Progenitor cell of endocrine pancreas (in vitro differentiated cells): ENCODE measurements around the gene NRXN2. TPM values are rescaled to one million over a fixed set of nuclear protein-coding genes. Genes with fewer than 3 reads are reported as not detected.
"Not testable (repeated sequence)": the region's sequence is repeated elsewhere in the genome, so short reads cannot be mapped to it uniquely, and the experiment has no call there.

Experiments
- DNase-seq: peaks from one replicate; pipeline ENCODE4 v3.0.0; 2021; ENCODE audit warnings: low spot score; ENCODE audit not compliant: unreplicated experiment
- H3K27ac Mint-ChIP-seq: 2 replicates; pipeline ENCODE4 v1.8.0; 2021; ENCODE audit warnings: mild to moderate bottlenecking, moderate library complexity, mixed read lengths
- H3K27me3 Mint-ChIP-seq: 2 replicates; pipeline ENCODE4 v1.8.0; 2021; ENCODE audit warnings: mixed read lengths
- H3K36me3 Mint-ChIP-seq: 2 replicates; pipeline ENCODE4 v1.8.0; 2022; ENCODE audit warnings: mixed read lengths; ENCODE audit not compliant: insufficient read depth
- H3K4me1 Mint-ChIP-seq: 2 replicates; pipeline ENCODE4 v1.8.0; 2021; ENCODE audit warnings: low read depth, mixed read lengths
- H3K4me3 Mint-ChIP-seq: 2 replicates; pipeline ENCODE4 v1.8.0; 2021; ENCODE audit warnings: low read depth, mild to moderate bottlenecking, moderate library complexity, mixed read lengths
- H3K9me3 Mint-ChIP-seq: 2 replicates; pipeline ENCODE4 v1.8.0; 2021; ENCODE audit warnings: low read depth, mixed read lengths
- CTCF ChIP-seq: fragments of 200-600 bp; sonication (generic); IDR thresholded peaks from one replicate; pipeline ENCODE4 v1.5.0; 2021; ENCODE audit warnings: antibody characterized with exemption, mild to moderate bottlenecking; ENCODE audit not compliant: unreplicated experiment
- total RNA-seq: library from RNA; stranded (reverse); gene quantifications from 2 replicates; pipeline ENCODE4 v1.2.1, GENCODE V29; 2021

NRXN2 gene
- total RNA-seq, 1 donor from 2014 or later = 0.17 TPM

DNA sequence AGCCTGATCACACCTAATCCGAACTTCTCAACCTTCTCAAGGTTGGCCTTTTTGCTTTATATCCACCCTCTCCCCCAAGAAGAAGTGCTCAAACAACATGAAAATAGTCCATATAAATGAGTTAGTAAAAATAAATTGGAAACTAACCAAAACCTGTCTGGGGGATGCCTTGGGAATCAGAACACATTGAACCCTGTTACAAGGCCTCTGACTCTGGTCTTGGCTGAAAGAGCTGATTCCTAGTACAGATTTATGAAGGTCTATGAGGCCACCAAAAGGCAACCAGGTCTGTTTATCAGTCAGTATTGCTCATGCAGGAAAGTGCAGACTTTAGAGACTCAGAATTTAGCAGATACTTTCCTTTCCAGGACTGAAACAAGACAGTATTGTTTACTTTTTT, 49.7 kb downstream of the NRXN2 start:
- no peaks in the 10 kb centered on the region for H3K9me3 Mint-ChIP-seq
- no peak for DNase-seq
- H3K27me3 Mint-ChIP-seq = peaks cover 73% of the 10 kb centered on the region
- no peak for TF ChIP-seq CTCF
- H3K36me3 Mint-ChIP-seq = no peaks in the 10 kb centered on the region
- H3K4me1 Mint-ChIP-seq = peaks cover 24% of the 10 kb centered on the region
- H3K27ac Mint-ChIP-seq = no peak overlapping the region
- H3K4me3 Mint-ChIP-seq = no peak overlapping the region

DNA sequence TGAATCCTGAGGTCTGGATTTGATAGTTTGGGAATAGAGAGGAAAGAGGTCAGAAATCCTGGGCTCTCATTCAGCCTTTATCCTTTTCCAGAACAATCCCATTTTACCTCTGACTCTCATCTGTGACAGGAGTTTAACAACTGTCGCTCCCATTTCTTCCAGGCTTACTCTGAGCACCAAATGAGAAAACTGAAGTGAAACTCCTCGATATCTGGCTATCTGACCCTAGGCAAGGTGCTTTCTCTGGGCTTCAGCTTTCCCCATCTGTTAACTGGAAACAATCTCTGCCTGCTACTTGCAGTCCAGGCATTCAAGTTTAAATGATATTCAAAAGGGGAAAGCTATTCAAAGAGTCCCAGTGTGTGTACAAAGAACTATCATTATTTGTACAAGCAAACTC, 50.1 kb downstream of the NRXN2 start:
- H3K9me3 Mint-ChIP-seq = no peaks in the 10 kb centered on the region
- H3K36me3 Mint-ChIP-seq = no peaks in the 10 kb centered on the region
- H3K27ac Mint-ChIP-seq = no peak overlapping the region
- no peak for TF ChIP-seq CTCF
- H3K4me3 Mint-ChIP-seq = no peak overlapping the region
- H3K4me1 Mint-ChIP-seq = peaks cover 24% of the 10 kb centered on the region
- peaks cover 71% of the 10 kb centered on the region for H3K27me3 Mint-ChIP-seq
- no peak for DNase-seq

- Mint-ChIP-seq H3K9me3 (no peaks in the 10 kb centered on the region), H3K4me1 (peaks cover 18% of the 10 kb centered on the region), H3K27ac (no peak overlapping the region), H3K27me3 (peaks cover 58% of the 10 kb centered on the region), H3K4me3 (no peak overlapping the region), H3K36me3 (no peaks in the 10 kb centered on the region)
- no peak for TF ChIP-seq CTCF
- no peak for DNase-seq
These were observed 52.0 kb downstream of the NRXN2 start for GRCh38 chr11:64670975-64671374.

DNA sequence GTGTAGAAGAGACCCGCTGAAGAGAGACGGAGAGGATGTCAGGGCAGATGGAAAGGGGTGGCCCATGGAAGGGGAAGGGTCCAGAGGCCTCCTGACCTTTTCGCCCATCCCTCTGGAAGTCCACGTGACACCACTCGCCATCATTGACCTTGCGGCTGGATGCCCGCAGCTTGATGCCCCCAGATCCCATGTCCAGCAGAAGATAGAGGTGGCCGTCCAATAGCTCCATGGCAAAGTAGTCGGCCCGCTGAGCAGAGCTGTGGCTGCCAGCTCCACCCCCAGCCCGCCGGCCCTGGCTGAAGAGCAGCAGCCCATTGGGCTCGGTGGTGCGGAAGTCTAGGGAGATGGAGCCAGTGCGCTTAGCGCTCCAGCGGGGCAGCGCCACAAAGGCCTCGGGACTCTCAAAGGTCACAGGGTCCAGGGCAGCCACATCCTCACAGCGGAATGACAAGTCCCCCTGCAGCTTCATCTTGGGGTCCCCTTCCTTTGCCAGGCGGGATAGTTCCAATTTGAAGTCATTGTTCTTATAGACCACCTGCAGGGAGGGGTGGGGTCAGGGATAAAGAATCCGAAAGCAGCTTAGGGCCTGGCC, 55.7 kb downstream of the NRXN2 start:
- Mint-ChIP-seq H3K4me3 (no peak overlapping the region), H3K9me3 (no peaks in the 10 kb centered on the region), H3K27me3 (peaks cover 43% of the 10 kb centered on the region), H3K27ac (no peak overlapping the region), H3K36me3 (no peaks in the 10 kb centered on the region), H3K4me1 (no peaks in the 10 kb centered on the region)
- DNase-seq = no peak
- TF ChIP-seq CTCF = no peak

DNA sequence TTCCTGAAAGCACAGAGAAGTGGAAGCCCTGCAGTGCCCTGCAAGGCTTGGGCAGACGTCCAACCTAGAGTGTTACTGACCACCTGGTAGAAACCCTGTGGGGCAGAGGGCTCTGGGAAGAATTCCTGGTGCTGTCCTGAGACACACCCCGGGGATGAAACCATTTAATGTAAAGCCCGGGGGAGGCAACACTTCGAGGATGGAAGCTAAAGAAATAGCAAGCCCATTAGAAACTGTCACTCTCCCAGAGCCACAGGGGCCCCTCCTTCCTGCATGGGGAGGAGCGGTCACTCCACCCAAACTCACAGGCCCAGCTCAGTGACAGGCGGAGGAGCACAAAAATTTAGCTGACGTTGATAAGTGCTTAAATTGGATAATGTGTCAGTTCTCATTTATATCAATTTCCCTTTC, 57.6 kb downstream of the NRXN2 start:
- Mint-ChIP-seq H3K36me3 (no peaks in the 10 kb centered on the region), H3K27ac (no peak overlapping the region), H3K27me3 (peaks cover 31% of the 10 kb centered on the region), H3K9me3 (no peaks in the 10 kb centered on the region), H3K4me3 (no peak overlapping the region), H3K4me1 (no peaks in the 10 kb centered on the region)
- no peak for DNase-seq
- TF ChIP-seq CTCF = no peak

DNA sequence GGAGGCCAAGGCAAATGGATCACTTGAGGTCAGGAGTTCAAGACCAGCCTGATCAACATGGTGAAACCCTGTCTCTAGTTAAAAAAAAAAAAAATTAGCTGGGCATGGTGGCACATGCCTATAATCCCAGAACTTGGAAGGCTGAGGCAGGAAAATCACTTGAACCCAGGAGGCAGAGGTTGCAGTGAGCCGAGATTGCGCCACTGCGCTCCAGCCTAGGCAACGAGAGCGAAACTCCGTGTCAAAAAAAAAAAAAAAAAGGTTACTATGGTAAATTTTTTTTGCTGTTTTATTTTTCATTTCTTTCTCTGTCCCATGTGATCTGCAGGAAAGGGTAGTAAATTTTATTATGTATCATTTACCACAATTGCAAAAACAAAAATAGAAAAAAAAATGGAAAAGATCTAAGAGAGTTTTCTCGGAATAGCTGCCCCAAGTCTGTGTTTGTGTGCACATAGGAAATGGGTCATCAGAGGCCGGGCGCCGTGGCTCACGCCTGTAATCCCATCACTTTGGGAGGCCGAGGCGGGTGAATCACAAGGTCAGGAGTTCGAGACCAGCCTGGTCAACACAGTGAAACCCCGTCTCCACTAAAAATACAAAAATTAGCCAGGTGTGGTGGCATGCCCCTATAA, 58.6 kb downstream of the NRXN2 start:
- H3K36me3 Mint-ChIP-seq, H3K27ac Mint-ChIP-seq, H3K4me3 Mint-ChIP-seq, H3K4me1 Mint-ChIP-seq, H3K9me3 Mint-ChIP-seq, DNase-seq: not testable (repeated sequence)
- peaks cover 25% of the 10 kb centered on the region for H3K27me3 Mint-ChIP-seq
